ENCODE data around the gene KRTAP5-4.
"Not testable (repeated sequence)": the region's sequence is repeated elsewhere in the genome, so short reads cannot be mapped to it uniquely, and the experiment has no call there.

The KRTAP5-4 gene

DNA sequence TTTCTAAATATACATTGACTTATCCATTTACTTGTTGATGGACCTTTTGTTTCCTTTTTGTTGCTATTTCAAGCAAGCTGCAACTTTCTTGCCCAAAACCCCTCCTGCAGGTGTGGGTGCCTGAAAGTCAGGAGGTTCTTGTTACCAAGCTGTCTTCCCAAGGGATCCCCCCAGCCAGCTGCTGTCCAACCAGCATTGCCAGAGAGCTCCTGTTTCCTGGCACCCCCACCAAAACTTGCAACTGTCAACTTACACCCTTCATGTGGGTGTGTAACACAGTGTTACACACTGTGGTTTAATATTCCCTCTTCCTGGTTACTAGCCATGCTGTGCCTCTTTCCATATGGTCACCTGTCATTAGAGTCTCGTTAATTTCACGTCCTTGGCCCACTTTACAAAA lies 35.2 kb downstream of the KRTAP5-4 start:
- H3K27me3 ChIP-seq (ENCODE audit: control insufficient read depth in 1 of 2, insufficient read depth in 1 of 2, low read length in 2 of 2): peaks cover 41 to 70% of the 10 kb centered on the region in 2 experiments
- H3K4me2 ChIP-seq (ENCODE audit: low read length, poor library complexity, severe bottlenecking): no peak overlapping the region
- H3K9me3 ChIP-seq (ENCODE audit: control insufficient read depth, low read length): no peaks in the 10 kb centered on the region
- no peak overlapping the region for H3K18ac ChIP-seq (ENCODE audit: low read depth in 1 of 2, low read length in 2 of 2)
- H2BK12ac ChIP-seq (ENCODE audit: low read length in 2 of 2): no peak overlapping the region
- H2AFZ ChIP-seq (ENCODE audit: low read depth, low read length): no peak overlapping the region
- no peak overlapping the region for H2BK120ac ChIP-seq (ENCODE audit: low read depth, low read length)
- no peak overlapping the region for H4K91ac ChIP-seq (ENCODE audit: low read length)
- no peak overlapping the region for H3K14ac ChIP-seq (ENCODE audit: low read length in 2 of 2)
- H2AK5ac ChIP-seq (ENCODE audit: low read length, severe bottlenecking): no peak overlapping the region
- no CpG with 5 or more reads among the region's 2 CpGs for WGBS
- no peak overlapping the region for H2BK5ac ChIP-seq (ENCODE audit: low read depth, low read length, poor library complexity, severe bottlenecking)
- H2BK15ac ChIP-seq (ENCODE audit: low read depth, poor library complexity, severe bottlenecking): no peak overlapping the region
- peak overlapping the region in 1 of 2 experiments; percentile 52 for H3K23ac ChIP-seq (ENCODE audit: low read length in 2 of 2)
- H3K36me3 ChIP-seq (ENCODE audit: control insufficient read depth in 1 of 2, insufficient read depth in 2 of 2, low read depth in 1 of 2, low read length in 2 of 2): no peaks in the 10 kb centered on the region
- H3K4ac ChIP-seq (ENCODE audit: low read depth in 1 of 2, low read length in 2 of 2): no peak overlapping the region
- H4K8ac ChIP-seq (ENCODE audit: low read length): no peak overlapping the region
- no peak overlapping the region for H3K27ac ChIP-seq (ENCODE audit: low read length, poor library complexity, severe bottlenecking)
- H3K4me1 ChIP-seq (ENCODE audit: control insufficient read depth, insufficient read depth, low read depth, low read length): peaks cover 2% of the 10 kb centered on the region
- DNase-seq: no peak
- H3K4me3 ChIP-seq (ENCODE audit: insufficient read depth in 1 of 2, low read depth in 1 of 2, low read length in 2 of 2): no peak overlapping the region
- H3K79me1 ChIP-seq (replicated peaks; ENCODE audit: low read length, poor library complexity, severe bottlenecking): no peaks in the 10 kb centered on the region
- H3K9ac ChIP-seq (ENCODE audit: low read length): no peak overlapping the region

DNA sequence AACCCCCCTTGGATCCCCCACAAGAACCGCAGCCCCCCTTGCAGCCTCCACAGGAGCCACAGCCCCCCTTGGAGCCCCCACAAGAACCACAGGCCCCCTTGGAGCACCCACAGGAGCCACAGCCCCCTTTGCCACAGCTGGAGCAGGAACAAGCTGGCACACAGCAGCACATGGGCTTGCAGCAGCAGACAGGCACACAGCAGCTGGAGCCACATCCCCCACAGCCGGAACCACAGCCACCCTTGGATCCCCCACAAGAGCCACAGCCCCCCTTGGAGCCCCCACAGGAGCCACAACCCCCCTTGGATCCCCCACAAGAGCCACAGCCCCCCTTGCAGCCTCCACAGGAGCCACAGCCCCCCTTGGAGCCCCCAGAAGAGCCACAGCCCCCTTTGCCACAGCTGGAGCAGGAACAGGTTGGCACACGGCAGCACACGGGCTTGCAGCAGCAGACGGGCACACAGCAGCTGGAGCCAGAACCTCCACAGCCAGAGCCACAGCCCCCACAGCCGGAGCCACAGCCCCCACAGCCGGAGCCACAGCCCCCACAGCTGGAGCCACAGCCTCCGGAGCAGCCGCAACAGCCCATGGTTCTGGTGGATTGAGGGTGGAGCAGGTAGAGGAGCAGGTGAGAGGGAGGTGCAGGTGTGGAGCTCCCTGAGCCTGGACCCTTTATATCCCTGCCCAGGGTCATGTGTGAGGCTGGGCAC lies 37.1 kb downstream of the KRTAP5-4 start, which contains the start of gene KRTAP5-1:
Gene KRTAP5-1 (minus strand): TSS at position 623 of the 710 bp plus-strand sequence. CDS start 34 bp downstream, at position 589.
- H4K8ac ChIP-seq (ENCODE audit: low read length); H3K4me1 ChIP-seq (ENCODE audit: control insufficient read depth, insufficient read depth, low read depth, low read length); H3K36me3 ChIP-seq (ENCODE audit: control insufficient read depth in 1 of 2, insufficient read depth in 2 of 2, low read depth in 1 of 2, low read length in 2 of 2); H3K9me3 ChIP-seq (ENCODE audit: control insufficient read depth, low read length); H2BK15ac ChIP-seq (ENCODE audit: low read depth, poor library complexity, severe bottlenecking); H2BK120ac ChIP-seq (ENCODE audit: low read depth, low read length); H3K4me2 ChIP-seq (ENCODE audit: low read length, poor library complexity, severe bottlenecking); H3K27ac ChIP-seq (ENCODE audit: low read length, poor library complexity, severe bottlenecking); DNase-seq; H2AFZ ChIP-seq (ENCODE audit: low read depth, low read length); H2AK5ac ChIP-seq (ENCODE audit: low read length, severe bottlenecking); H2BK12ac ChIP-seq (ENCODE audit: low read length in 2 of 2); H3K4me3 ChIP-seq (ENCODE audit: insufficient read depth in 1 of 2, low read depth in 1 of 2, low read length in 2 of 2); H4K91ac ChIP-seq (ENCODE audit: low read length); H3K4ac ChIP-seq (ENCODE audit: low read depth in 1 of 2, low read length in 2 of 2); H3K9ac ChIP-seq (ENCODE audit: low read length); H3K18ac ChIP-seq (ENCODE audit: low read depth in 1 of 2, low read length in 2 of 2); H2BK5ac ChIP-seq (ENCODE audit: low read depth, low read length, poor library complexity, severe bottlenecking); H3K79me1 ChIP-seq (replicated peaks; ENCODE audit: low read length, poor library complexity, severe bottlenecking): not testable (repeated sequence)
- peak within 1 kb of the TSS in 1 of 2 experiments; percentile 69 for H3K23ac ChIP-seq (ENCODE audit: low read length in 2 of 2)
- H3K14ac ChIP-seq (ENCODE audit: low read length in 2 of 2): peak within 1 kb of the TSS in 1 of 2 experiments; percentile 41
- H3K27me3 ChIP-seq (ENCODE audit: control insufficient read depth in 1 of 2, insufficient read depth in 1 of 2, low read length in 2 of 2): peaks cover 34 to 56% of the 10 kb centered on the region in 2 experiments
- WGBS: 74% methylated on average over 4 of the region's 9 CpGs

DNA sequence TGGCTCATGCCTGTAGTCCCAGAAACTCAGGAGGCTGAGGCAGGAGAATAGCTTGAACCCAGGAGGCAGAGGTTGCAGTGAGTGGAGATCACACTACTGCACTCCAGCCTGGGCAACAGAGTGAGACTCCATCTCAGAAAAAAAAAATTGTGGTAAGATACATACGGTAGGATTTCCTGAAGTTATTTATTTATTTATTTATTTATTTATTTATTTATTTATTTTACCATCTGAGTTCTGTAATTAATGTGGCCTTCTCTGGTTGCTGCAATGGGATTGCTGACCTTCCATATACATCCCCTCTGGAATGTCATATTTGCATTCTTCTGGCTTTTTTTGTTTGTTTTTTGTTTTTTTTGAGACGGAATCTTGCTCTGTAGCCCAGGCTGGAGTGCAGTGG lies 39.0 kb downstream of the KRTAP5-4 start:
- 94% methylated on average over 1 of the region's 2 CpGs for WGBS
- Histone ChIP-seq H3K9me3 (ENCODE audit: control insufficient read depth, low read length) (peaks cover 11% of the 10 kb centered on the region), H3K27me3 (ENCODE audit: control insufficient read depth in 1 of 2, insufficient read depth in 1 of 2, low read length in 2 of 2) (peaks cover 21 to 45% of the 10 kb centered on the region in 2 experiments)
- H3K14ac ChIP-seq (ENCODE audit: low read length in 2 of 2); H3K9ac ChIP-seq (ENCODE audit: low read length); DNase-seq; H2AFZ ChIP-seq (ENCODE audit: low read depth, low read length); H2BK5ac ChIP-seq (ENCODE audit: low read depth, low read length, poor library complexity, severe bottlenecking); H3K79me1 ChIP-seq (replicated peaks; ENCODE audit: low read length, poor library complexity, severe bottlenecking); H3K4me1 ChIP-seq (ENCODE audit: control insufficient read depth, insufficient read depth, low read depth, low read length); H3K36me3 ChIP-seq (ENCODE audit: control insufficient read depth in 1 of 2, insufficient read depth in 2 of 2, low read depth in 1 of 2, low read length in 2 of 2); H4K91ac ChIP-seq (ENCODE audit: low read length); H2AK5ac ChIP-seq (ENCODE audit: low read length, severe bottlenecking); H4K8ac ChIP-seq (ENCODE audit: low read length); H2BK15ac ChIP-seq (ENCODE audit: low read depth, poor library complexity, severe bottlenecking); H2BK120ac ChIP-seq (ENCODE audit: low read depth, low read length); H3K4ac ChIP-seq (ENCODE audit: low read depth in 1 of 2, low read length in 2 of 2); H3K4me3 ChIP-seq (ENCODE audit: insufficient read depth in 1 of 2, low read depth in 1 of 2, low read length in 2 of 2); H3K23ac ChIP-seq (ENCODE audit: low read length in 2 of 2); H2BK12ac ChIP-seq (ENCODE audit: low read length in 2 of 2); H3K18ac ChIP-seq (ENCODE audit: low read depth in 1 of 2, low read length in 2 of 2); H3K27ac ChIP-seq (ENCODE audit: low read length, poor library complexity, severe bottlenecking); H3K4me2 ChIP-seq (ENCODE audit: low read length, poor library complexity, severe bottlenecking): not testable (repeated sequence)

DNA sequence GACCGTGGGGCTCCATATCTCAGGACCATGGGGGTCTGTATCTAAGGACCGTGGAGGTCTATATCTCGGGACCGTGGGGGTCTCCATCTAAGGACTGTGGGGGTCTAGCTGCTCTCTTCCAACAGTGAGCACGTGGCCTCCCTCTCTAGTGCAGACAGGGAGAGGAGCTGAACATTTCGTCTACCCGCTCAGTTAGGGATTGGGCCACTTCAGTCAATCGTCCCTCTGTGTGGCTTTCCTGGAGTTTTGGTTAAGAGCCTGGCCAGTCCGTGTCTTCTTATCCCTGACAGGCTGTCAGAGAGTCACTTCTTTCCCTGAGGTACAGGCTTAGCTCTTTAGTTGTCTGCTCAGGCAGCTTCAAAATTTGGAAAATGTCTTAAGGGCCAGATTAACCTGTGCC lies 40.0 kb downstream of the KRTAP5-4 start:
- H2BK12ac ChIP-seq (ENCODE audit: low read length in 2 of 2): no peak overlapping the region
- H3K27me3 ChIP-seq (ENCODE audit: control insufficient read depth in 1 of 2, insufficient read depth in 1 of 2, low read length in 2 of 2): peaks cover 18 to 39% of the 10 kb centered on the region in 2 experiments
- no peak for DNase-seq
- H3K4me2 ChIP-seq (ENCODE audit: low read length, poor library complexity, severe bottlenecking): no peak overlapping the region
- no peak overlapping the region for H3K4me3 ChIP-seq (ENCODE audit: insufficient read depth in 1 of 2, low read depth in 1 of 2, low read length in 2 of 2)
- no peaks in the 10 kb centered on the region for H3K36me3 ChIP-seq (ENCODE audit: control insufficient read depth in 1 of 2, insufficient read depth in 2 of 2, low read depth in 1 of 2, low read length in 2 of 2)
- H3K14ac ChIP-seq (ENCODE audit: low read length in 2 of 2): no peak overlapping the region
- H2BK120ac ChIP-seq (ENCODE audit: low read depth, low read length): no peak overlapping the region
- H2BK5ac ChIP-seq (ENCODE audit: low read depth, low read length, poor library complexity, severe bottlenecking): no peak overlapping the region
- H3K9ac ChIP-seq (ENCODE audit: low read length): no peak overlapping the region
- H2AK5ac ChIP-seq (ENCODE audit: low read length, severe bottlenecking): no peak overlapping the region
- no peaks in the 10 kb centered on the region for H3K79me1 ChIP-seq (replicated peaks; ENCODE audit: low read length, poor library complexity, severe bottlenecking)
- no peak overlapping the region for H3K23ac ChIP-seq (ENCODE audit: low read length in 2 of 2)
- WGBS: 88% methylated on average over 9 of the region's 9 CpGs
- no peak overlapping the region for H3K18ac ChIP-seq (ENCODE audit: low read depth in 1 of 2, low read length in 2 of 2)
- no peak overlapping the region for H2AFZ ChIP-seq (ENCODE audit: low read depth, low read length)
- no peak overlapping the region for H4K91ac ChIP-seq (ENCODE audit: low read length)
- H3K4ac ChIP-seq (ENCODE audit: low read depth in 1 of 2, low read length in 2 of 2): no peak overlapping the region
- peaks cover 12% of the 10 kb centered on the region for H3K9me3 ChIP-seq (ENCODE audit: control insufficient read depth, low read length)
- no peak overlapping the region for H3K27ac ChIP-seq (ENCODE audit: low read length, poor library complexity, severe bottlenecking)
- no peak overlapping the region for H2BK15ac ChIP-seq (ENCODE audit: low read depth, poor library complexity, severe bottlenecking)
- no peak overlapping the region for H4K8ac ChIP-seq (ENCODE audit: low read length)
- peaks cover 2% of the 10 kb centered on the region for H3K4me1 ChIP-seq (ENCODE audit: control insufficient read depth, insufficient read depth, low read depth, low read length)

Measured in mesenchymal stem cell (in vitro differentiated cells and primary cell).